BE2C (cell line): ENCODE results near the gene DSP.

Experiments
- DNase-seq: peaks from one replicate; pipeline ENCODE4 v3.0.0-alpha.2; 2020
- H3K27me3 ChIP-seq: fragments of 250-450 bp; sonication (Bioruptor Pico); 2 replicates; pipeline ENCODE4 v1.5.1; 2020; ENCODE audit warnings: mild to moderate bottlenecking
- H3K36me3 ChIP-seq: fragments of 250-450 bp; sonication (Bioruptor Pico); 2 replicates; pipeline ENCODE4 v1.5.1; 2020; ENCODE audit warnings: mild to moderate bottlenecking
- H3K4me1 ChIP-seq: fragments of 250-450 bp; sonication (Bioruptor Pico); 2 replicates; pipeline ENCODE4 v1.5.1; 2020
- H3K4me3 ChIP-seq: 2 replicates; pipeline ENCODE4 v1.5.1; 2011; ENCODE audit warnings: low read depth, low read length
- H3K9me3 ChIP-seq: fragments of 250-450 bp; sonication (Bioruptor Pico); 2 replicates; pipeline ENCODE4 v1.5.1; 2020
- TF ChIP-seq, protein P1 (sequence below): IDR thresholded peaks from 2 replicates; pipeline ENCODE4 v1.5.1; 2012; ENCODE audit warnings: mild to moderate bottlenecking, low read depth, low read length

DSP gene

DNA sequence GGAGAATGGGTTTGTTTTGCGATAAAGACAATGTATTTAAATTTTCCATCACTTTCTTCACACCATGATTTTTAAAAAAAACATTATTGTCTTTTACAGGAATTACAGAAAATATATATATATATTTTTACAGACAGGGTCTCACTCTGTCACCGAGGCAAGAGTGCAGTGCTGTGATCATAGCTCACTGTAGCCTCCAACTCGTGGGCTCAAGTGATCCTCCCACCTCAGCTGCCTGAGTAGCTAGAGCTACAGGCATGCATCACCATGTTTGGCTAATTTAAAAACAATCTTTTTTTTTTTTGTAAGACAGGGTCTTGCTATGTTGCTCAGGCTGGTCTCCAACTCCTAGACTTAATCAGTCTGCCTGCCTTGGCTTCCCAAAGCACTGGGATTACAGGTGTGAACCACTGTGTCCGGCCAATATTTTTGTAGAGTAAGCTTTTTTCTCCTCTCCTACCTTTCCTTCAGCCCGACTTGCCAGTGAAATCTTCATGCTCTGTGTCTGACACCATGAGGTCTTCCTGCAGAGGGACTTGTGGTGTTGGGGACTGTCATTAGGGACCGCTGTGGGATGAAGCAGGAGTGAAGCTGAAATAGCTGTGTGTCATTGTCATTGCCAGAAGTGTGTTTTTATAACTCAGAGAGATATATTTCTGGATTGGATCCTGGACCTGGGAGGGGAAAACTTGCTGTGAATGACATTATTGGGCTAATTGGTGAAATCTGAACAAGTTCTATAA is 13.2 kb downstream of the DSP start:
- Histone ChIP-seq H3K27me3 (peaks cover 87% of the 10 kb centered on the region), H3K36me3 (no peaks in the 10 kb centered on the region), H3K4me3 (no peak overlapping the region), H3K4me1 (no peaks in the 10 kb centered on the region), H3K9me3 (no peaks in the 10 kb centered on the region)
- DNase-seq: no peak
- TF ChIP-seq, protein P1, sequence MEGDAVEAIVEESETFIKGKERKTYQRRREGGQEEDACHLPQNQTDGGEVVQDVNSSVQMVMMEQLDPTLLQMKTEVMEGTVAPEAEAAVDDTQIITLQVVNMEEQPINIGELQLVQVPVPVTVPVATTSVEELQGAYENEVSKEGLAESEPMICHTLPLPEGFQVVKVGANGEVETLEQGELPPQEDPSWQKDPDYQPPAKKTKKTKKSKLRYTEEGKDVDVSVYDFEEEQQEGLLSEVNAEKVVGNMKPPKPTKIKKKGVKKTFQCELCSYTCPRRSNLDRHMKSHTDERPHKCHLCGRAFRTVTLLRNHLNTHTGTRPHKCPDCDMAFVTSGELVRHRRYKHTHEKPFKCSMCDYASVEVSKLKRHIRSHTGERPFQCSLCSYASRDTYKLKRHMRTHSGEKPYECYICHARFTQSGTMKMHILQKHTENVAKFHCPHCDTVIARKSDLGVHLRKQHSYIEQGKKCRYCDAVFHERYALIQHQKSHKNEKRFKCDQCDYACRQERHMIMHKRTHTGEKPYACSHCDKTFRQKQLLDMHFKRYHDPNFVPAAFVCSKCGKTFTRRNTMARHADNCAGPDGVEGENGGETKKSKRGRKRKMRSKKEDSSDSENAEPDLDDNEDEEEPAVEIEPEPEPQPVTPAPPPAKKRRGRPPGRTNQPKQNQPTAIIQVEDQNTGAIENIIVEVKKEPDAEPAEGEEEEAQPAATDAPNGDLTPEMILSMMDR: no peak

DNA sequence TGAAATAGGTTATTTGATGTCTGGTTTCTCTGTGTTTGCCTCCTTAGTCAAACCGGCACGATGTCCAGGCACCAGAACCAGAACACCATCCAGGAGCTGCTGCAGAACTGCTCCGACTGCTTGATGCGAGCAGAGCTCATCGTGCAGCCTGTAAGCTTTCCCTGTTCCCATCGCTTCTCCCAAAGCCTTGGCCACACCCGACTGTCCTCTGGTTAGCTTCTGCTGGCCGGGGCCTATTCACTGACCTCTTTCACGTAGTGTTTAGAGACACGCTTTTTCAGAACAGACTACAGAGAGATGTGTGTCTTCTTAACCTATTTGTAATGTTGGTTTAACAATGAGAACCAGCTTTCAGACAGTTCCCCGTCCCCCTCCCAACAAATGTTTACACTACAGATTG is 14.2 kb downstream of the DSP start:
- H3K36me3 ChIP-seq: no peaks in the 10 kb centered on the region
- no peaks in the 10 kb centered on the region for H3K4me1 ChIP-seq
- peaks cover 91% of the 10 kb centered on the region for H3K27me3 ChIP-seq
- TF ChIP-seq, protein P1: no peak
- DNase-seq: no peak
- no peaks in the 10 kb centered on the region for H3K9me3 ChIP-seq
- H3K4me3 ChIP-seq: no peak overlapping the region

DNA sequence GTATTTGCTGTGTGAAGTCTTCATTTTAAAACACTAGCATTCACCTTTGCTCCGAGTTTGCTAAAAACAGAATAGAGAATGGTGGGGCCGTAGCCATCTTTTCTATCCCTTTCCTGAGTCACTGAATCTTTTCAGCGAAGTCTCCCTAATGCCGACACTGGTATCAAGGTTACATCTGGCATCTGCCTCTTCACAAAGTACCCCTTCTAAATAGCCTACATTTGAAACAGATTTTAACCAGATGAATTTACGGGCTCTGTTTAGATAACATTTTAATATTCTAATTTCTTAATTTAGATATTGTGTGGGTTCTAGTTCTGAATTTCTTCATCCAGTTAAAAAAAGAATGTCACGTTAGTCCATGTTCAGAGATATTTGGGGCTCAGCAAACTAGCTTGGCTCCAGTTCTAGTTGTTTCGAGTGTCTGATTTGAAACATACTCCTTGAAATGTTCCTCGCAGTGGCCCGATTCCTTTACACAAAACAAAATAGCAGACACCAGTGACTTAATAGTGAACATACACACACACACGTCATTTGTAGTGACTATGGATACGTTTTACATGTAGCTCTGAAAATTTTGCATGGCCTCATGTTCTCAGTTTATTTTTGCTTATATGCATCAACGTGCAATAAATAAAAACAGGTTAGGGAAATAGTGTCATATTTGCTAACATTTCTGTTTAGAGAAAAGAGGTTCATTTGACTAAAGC is 15.1 kb downstream of the DSP start:
- Histone ChIP-seq H3K27me3 (peaks cover 91% of the 10 kb centered on the region), H3K36me3 (no peaks in the 10 kb centered on the region), H3K4me1 (no peaks in the 10 kb centered on the region), H3K4me3 (no peak overlapping the region), H3K9me3 (no peaks in the 10 kb centered on the region)
- DNase-seq: no peak
- TF ChIP-seq, protein P1: no peak

DNA sequence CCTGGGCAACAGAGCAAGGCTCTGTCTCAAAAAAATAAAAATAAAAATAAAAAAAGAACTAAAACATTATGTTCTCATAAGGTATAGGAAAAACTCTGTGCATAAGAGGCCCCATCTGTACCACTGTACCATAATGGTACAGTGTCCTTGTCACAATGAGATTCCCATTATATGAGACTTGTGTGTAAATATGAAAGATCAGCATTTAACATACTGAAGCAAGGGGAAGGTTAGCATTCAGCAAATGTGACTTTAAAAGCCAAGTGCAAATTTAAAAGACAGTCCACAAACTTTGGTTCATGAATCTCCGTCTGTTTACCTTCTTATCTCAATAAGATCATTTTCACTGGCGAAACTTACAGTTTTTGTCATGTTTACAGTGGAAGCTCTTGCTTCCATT is 16.2 kb downstream of the DSP start:
- H3K4me1 ChIP-seq: no peaks in the 10 kb centered on the region
- H3K27me3 ChIP-seq: peaks cover 94% of the 10 kb centered on the region
- H3K4me3 ChIP-seq: no peak overlapping the region
- no peaks in the 10 kb centered on the region for H3K36me3 ChIP-seq
- TF ChIP-seq, protein P1: no peak
- no peaks in the 10 kb centered on the region for H3K9me3 ChIP-seq
- no peak for DNase-seq

DNA sequence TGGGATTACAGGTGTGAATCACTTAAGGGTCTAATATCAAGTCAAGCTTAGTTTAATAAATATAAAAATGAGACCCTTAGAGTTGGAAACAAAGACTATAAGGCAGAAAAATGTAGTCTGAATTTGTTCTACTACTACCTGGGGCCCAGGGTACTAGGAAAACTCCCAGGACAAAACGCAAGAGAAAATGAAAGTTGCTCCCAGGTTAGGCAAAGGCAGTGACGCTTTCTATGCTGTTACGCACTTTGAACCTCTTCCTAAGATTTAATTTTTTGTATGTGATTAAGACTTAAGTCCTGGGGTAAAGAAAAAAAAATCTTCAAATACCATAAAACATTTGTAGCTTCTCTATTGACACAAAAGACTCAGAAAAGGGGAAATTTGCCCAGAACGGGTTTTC is 17.3 kb downstream of the DSP start:
- TF ChIP-seq, protein P1: no peak
- Histone ChIP-seq H3K27me3 (peaks cover 94% of the 10 kb centered on the region), H3K4me1 (no peaks in the 10 kb centered on the region), H3K4me3 (no peak overlapping the region), H3K36me3 (no peaks in the 10 kb centered on the region), H3K9me3 (no peaks in the 10 kb centered on the region)
- DNase-seq: no peak

DNA sequence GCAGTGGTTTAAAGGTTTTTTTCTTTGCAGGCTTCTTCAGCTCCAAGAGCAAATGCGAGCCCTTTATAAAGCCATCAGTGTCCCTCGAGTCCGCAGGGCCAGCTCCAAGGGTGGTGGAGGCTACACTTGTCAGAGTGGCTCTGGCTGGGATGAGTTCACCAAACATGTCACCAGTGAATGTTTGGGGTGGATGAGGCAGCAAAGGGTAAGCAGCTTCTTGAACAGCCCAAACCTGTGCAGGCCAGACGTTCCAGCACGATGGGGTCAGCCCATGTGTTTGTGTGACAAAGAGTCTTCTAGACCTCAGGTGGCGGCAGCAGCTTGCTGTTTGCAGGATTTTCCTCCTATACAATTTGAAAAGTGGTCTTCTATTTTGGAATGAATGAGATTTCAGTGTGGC is 17.7 kb downstream of the DSP start:
- H3K27me3 ChIP-seq: peaks cover 94% of the 10 kb centered on the region
- no peak for DNase-seq
- TF ChIP-seq, protein P1: no peak
- no peaks in the 10 kb centered on the region for H3K4me1 ChIP-seq
- no peaks in the 10 kb centered on the region for H3K36me3 ChIP-seq
- no peaks in the 10 kb centered on the region for H3K9me3 ChIP-seq
- no peak overlapping the region for H3K4me3 ChIP-seq
